Measurements from ENCODE around the gene VPS4B. TPM values are rescaled to one million over a fixed set of nuclear protein-coding genes. Genes with fewer than 3 reads are reported as not detected.

Gene VPS4B
- 16.4 to 22.1 TPM (median 20.3 TPM) in 5 replicates for total RNA-seq (2022; extraction: Qiagen RNA extraction; ENCODE audit: low read depth)

DNA sequence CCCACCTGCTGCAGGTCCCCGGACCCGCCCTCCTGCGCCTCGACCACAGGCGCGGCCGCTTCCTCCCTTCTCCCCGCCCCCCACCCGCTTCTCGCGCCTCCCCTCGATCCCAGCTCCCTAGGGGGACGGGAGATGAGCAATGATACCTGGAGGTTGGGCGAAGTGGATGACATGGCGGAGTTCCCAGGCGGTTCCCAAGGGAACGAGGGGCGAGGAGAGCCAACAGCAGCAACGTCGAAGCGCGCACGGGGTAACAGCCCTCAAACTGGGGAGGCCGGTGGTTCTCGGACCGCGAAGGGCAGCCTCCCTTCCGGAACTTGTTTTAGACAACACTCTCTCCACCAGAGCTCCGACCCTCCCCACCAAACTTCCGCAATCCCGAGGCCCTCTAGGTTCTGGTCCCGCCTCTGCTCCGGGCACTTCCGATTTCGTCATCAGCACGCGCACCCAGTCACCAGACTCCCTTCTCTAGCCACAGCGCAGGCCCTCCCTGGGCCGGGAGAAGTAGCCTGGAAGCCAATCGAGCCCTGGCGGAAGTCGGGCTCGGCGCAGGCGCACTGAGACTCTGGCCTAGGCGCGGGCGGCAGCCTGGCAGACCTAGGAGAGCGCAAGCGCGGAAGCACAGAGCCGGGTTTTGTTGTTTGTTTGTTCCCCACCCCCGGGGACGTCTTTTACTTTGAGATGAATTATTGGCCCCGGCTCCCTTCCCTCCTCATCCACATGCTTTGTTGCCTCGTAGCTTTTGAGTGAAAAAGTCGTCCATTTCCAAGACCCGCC is at the start of gene VPS4B:
Gene VPS4B (minus strand): TSS at position 390 of the 777 bp plus-strand sequence. CDS start 217 bp downstream, at position 173.

GRCh38 chr18:63367053-63367953 is 55.0 kb downstream of the VPS4B start, which contains the start of gene KDSR:
KDSR (minus strand) TSS chr18:63367206; CDS start chr18:63367118, 88 bp downstream.

Other genes with a start within 250 kb of the VPS4B start
- gene BCL2, start 102.7 kb downstream of the VPS4B start, total RNA-seq (2022; extraction: Qiagen RNA extraction; ENCODE audit: low read depth): 0.44 to 0.66 TPM (median 0.49 TPM) in 5 replicates
- gene KDSR, start 55.3 kb downstream of the VPS4B start, total RNA-seq (2022; extraction: Qiagen RNA extraction; ENCODE audit: low read depth): 35.0 to 41.7 TPM (median 37.8 TPM) in 5 replicates
- gene SERPINB5, start 54.5 kb upstream of the VPS4B start, total RNA-seq (2022; extraction: Qiagen RNA extraction; ENCODE audit: low read depth): 0.07 to 0.13 TPM (median 0.10 TPM) in 4 of 5 replicates, not detected in the other
- not detected in 5 replicates for gene SERPINB12, start 119.9 kb upstream of the VPS4B start, total RNA-seq (2022; extraction: Qiagen RNA extraction; ENCODE audit: low read depth)
- not detected in 5 replicates for gene SERPINB13, start 164.9 kb upstream of the VPS4B start, total RNA-seq (2022; extraction: Qiagen RNA extraction; ENCODE audit: low read depth)
- gene SERPINB4, start 221.8 kb upstream of the VPS4B start, total RNA-seq (2022; extraction: Qiagen RNA extraction; ENCODE audit: low read depth): 0.07 to 0.26 TPM (median 0.15 TPM) in 5 replicates
- gene SERPINB3, start 239.4 kb upstream of the VPS4B start, total RNA-seq (2022; extraction: Qiagen RNA extraction; ENCODE audit: low read depth): 0.07 to 0.13 TPM (median 0.10 TPM) in 3 of 5 replicates, not detected in the others

Data from A549 treated with GW870086 at 1 μM for 4 hours (cell line).